Fibroblast of skin of scalp (primary cell): ENCODE results near the gene CCDC78. TPM values are rescaled to one million over a fixed set of nuclear protein-coding genes. Genes with fewer than 3 reads are reported as not detected.

Experiments
- DNase-seq: peaks from one replicate; pipeline ENCODE4 v3.0.0-alpha.2; 2013
- polyA plus RNA-seq, 2 experiments: library from polyadenylated mRNA; unstranded; fragments of 120-200 nt; gene quantifications; one replicate each; pipeline ENCODE4 v1.2.1, GENCODE V29; 2013; ENCODE audit not compliant: insufficient read length in 2 of 2

The CCDC78 gene
- polyA plus RNA-seq (2013, experiment 1 of 2; ENCODE audit: insufficient read length), result 1.7 TPM
- 2.2 TPM for polyA plus RNA-seq (2013, experiment 2 of 2; ENCODE audit: insufficient read length)

GRCh38 chr16:726438-727290 is at the start of gene CCDC78, which contains the start of gene HAGHL:
TSS of gene CCDC78 (minus strand) at chr16:726443. CDS start at chr16:726367, 76 bp downstream.
TSS of gene HAGHL (plus strand) at chr16:727106. CDS start at chr16:727510, 404 bp downstream.
- DNase-seq, result peak; percentile 33

GRCh38 chr16:775236-775796 is 49.1 kb upstream of the CCDC78 start:
- DNase-seq, result no peak

- DNase-seq, result no peak
Observed at GRCh38 chr16:774086-775001, 48.1 kb upstream of the CCDC78 start.

- no peak for DNase-seq
Observed at GRCh38 chr16:772959-773358, 46.7 kb upstream of the CCDC78 start.

- DNase-seq, result no peak
Observed at GRCh38 chr16:770411-770810, 44.2 kb upstream of the CCDC78 start.

- no peak for DNase-seq
Observed at GRCh38 chr16:769934-770333, 43.7 kb upstream of the CCDC78 start.

- DNase-seq, result no peak
Observed at GRCh38 chr16:769184-769784, 43.0 kb upstream of the CCDC78 start.

- DNase-seq, result no peak
Observed at GRCh38 chr16:768428-768827, 42.2 kb upstream of the CCDC78 start.

- no peak for DNase-seq
Observed at GRCh38 chr16:767743-768235, 41.5 kb upstream of the CCDC78 start.

GRCh38 chr16:766820-767640 is 40.8 kb upstream of the CCDC78 start:
- DNase-seq, result no peak

GRCh38 chr16:766008-766819 is 40.0 kb upstream of the CCDC78 start:
- no peak for DNase-seq

GRCh38 chr16:765488-765865 is 39.2 kb upstream of the CCDC78 start:
- no peak for DNase-seq

GRCh38 chr16:764848-765487 is 38.7 kb upstream of the CCDC78 start:
- DNase-seq, result no peak

GRCh38 chr16:764184-764750 is 38.0 kb upstream of the CCDC78 start:
- no peak for DNase-seq

- no peak for DNase-seq
Observed at GRCh38 chr16:763369-764183, 37.3 kb upstream of the CCDC78 start.

- no peak for DNase-seq
Observed at GRCh38 chr16:762595-763268, 36.5 kb upstream of the CCDC78 start.

- DNase-seq, result no peak
Observed at GRCh38 chr16:761625-762513, 35.6 kb upstream of the CCDC78 start.
